NCI-H2227 (cell line): ENCODE measurements around the gene FBN2.
"Not testable (repeated sequence)": the region's sequence is repeated elsewhere in the genome, so short reads cannot be mapped to it uniquely, and the experiment has no call there.

Source experiments
- DNase-seq: peaks from one replicate; lab custom pipeline; 2025; ENCODE audit not compliant: unreplicated experiment; lab: John Stamatoyannopoulos, UW

Gene FBN2

DNA sequence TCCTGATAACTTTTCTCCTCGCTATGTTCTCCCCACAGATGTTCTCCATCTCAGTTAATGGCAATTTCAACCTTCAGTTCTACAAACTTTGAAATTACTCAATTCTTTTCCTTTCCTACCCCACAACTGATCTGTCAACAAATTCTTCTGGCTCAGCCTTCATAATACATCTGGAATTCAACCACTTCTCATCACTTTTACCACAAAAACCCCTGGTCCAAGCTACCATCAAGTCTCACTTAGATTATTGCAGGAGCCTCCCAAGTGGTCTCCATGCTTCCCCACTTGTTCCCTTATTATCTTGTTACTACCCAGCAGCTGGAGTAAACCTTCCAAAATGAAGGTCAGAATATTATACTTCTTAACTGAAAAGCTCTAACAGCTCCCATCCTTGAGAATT, 110.1 kb downstream of the FBN2 start:
- no peak for DNase-seq

DNA sequence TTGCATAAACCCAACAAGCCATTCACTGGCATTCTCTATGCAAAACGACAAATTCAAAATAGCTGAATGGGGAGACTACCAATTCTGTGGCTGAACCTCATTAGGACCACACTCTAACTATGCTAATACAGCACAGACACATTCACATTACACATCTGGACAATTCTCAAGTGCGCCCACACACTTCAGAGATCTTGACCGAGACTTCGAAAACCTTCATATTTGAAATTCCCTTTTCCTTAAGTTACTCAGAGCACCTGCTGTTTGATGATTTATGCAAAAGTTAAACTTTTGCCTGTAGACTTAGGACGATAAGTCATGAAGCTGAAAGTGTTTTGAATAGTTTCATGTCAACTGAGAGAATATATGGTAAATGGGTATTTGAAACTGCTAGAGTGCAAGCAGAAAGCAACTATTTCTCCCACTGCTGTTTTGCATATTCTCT, 111.9 kb downstream of the FBN2 start:
- no peak for DNase-seq

DNA sequence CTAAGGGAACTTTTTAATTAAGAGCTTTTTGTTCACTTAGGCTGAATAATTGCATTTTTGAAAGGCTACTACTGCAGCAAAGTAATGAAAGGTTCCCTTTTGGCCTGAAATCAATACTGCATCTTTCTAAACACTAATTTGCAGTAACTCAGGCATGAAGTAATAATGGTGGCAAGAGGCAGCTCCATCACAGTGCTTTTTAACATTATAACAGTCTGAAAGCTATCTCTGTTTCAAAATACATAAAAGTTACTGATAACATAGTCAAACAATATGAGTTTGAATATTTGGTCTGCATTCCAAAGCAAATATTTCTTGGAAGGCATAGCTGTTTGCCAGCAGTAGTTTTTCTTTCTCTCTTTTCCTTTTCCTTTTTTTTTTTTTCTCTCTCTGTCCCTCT, 113.4 kb downstream of the FBN2 start:
- DNase-seq, result no peak

DNA sequence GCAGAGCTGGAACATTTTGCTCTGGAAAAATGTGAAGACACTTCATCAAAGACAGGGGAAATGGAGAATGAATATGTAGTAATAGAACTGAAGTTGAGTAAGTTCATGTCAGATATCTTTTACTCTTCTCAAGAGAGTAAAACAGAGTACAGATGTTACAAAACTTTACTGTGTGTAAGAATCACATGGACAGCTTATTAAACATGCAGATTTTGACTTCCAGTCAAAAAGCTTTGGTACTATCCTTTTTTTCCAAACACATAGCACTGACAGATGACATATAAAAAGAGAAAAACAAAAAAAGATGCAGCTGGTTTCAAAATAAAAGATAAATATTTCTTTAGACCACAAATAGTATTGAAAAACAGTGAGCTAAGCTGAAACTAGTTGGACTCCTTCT, 115.4 kb downstream of the FBN2 start:
- no peak for DNase-seq

DNA sequence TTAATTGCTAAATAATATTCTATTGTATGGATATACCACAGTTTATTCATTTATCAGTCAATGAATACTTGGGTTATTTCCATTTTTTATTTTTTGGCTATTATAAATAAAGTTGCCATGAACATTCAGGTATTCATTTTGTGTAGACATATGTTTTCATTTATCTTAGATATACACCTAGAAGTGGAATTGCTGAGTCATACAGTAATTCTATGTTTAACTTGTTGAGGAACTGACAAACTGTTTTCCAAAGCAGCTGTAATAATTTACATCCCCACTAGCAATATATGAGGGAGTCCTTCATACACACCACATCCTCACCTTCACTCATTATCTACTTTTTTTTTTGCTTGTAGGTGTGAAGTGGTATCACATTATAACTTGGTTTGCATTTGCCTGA, 123.6 kb downstream of the FBN2 start:
- no peak for DNase-seq

DNA sequence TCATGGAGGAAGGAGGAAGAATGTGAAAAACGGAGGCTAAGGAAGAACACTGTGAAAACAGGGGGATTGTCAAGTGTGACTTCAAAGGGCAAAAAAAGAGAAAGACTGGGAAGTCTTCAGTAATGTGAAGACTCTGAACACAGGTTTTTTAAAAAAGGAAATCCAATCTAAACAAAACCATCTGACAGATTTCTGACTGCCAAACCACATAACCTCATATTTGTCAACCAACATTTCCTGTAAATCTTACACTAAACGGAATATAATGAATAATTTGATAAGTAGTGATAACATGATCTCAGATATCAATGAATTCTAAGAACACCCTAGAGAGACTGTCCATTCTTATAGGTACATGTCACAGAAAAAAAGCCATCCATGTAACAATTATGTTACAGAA, 124.7 kb downstream of the FBN2 start:
- no peak for DNase-seq

DNA sequence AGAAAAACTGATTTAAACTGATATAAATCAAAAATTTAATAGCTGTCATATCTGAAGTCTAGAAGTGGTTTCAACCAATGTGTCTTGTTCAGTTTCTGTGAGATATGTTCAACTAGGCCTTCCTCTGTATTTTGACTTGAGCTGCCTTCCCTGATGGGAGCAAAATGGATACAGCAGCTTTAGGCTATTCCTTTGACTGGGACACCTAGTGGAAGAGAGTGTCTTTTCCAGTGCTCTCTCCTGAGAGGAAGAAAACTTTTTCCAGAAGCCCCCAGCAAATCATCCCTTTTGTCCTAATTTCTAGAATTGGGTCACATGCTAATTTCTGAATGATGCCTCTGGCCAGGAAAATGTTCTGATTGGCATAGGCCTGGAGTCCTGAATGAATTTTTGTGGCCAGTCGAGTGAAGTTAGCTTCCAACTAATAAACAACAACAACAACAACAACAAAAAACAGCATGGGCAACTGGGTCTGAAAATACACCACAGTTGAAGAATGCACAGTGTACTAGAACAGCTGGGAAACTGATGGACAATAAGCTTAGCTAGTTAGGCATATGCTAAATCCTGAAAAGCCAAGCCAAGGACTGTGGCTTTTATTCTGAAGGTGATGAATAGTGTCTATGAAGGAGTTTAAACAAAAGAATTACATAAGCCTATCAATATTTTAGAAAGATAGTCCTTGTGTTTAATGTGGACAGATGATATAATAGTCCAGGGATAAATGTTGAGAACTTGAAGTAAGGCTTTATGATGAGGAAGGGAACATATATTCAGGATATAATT, 125.7 kb downstream of the FBN2 start:
- no peak for DNase-seq

DNA sequence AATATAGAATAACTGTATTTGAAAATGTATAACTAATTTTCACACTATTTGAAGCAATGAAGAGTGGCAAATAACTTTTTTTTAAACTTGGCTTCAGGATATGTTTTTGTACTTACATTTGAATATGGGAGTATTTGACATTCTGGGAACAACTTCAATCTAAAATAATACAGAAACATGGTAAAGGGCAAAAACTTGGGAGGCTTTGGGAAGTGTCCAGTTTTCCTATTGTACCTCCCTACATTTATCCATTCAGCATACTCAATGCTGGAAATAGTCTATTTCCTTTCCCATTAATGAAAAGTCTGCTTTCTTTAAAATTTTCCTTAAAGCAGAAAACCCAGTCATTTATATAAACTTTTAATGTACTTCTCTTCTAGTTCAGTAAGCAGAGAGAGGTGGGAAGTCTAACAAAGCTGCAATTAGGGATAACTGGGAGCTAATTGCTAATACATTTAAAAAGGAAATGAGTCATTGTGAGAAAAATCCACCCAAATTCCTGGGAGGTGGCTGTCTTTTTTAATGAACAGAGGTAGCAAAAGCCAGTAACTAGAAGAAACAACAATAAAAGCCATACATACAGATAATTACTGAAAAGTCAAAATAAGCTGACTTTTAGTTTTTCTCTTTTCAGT, 128.8 kb downstream of the FBN2 start:
- DNase-seq, result no peak

DNA sequence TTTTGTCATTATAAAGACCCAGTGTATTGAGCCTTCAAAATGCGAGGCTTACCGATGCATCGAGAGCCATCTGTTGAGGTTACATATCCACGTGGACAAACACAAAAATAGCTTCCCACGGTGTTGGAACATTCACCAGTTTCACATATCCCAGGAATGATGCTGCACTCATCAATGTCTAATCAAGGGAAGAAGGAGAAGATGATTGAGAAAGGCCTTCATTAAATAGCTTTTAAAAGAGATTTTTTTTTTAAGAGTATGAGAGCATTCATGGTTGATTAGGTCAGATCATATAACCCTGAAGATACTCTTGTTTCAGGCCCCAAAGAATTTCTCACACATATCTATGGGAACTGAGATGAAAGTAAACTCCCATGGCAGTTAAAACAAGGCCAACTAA, 129.4 kb downstream of the FBN2 start:
- no peak for DNase-seq

DNA sequence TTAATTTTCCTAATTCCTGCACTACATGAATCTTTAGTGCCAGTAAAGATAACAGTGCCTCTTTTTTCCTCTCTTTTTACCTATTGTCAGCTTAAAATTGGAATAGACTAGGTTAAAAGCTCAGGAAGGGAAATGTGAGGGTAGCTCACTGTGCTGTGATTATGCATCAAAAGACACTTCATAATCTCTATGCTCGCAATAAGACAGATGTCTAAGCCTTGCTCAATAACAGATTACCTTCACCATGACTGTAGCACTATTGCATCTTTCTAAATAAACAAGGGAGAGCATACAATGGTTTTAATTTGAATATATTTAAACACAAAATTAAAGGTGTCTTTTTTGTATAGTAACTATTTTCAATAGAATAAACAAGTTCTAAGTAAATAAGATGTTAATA, 130.1 kb downstream of the FBN2 start:
- DNase-seq, result no peak

DNA sequence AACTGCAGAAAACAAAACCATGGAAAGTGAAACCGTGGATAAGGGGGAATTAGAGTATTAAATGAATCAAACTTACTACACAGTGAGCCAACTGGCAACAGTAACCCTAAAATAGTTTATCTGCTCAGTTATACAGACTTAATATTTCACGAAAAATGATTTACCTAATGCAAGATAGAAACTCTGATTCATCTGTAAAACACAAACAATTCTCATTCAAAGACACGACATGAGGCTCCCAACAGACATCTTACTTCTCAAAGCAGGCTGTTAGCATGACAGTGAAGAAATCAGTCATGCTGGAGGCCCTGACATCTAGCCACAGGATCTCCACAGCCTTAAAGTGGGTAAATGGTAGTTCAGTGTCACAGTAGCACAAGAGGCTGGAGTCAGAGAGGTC, 131.2 kb downstream of the FBN2 start:
- DNase-seq, result no peak

DNA sequence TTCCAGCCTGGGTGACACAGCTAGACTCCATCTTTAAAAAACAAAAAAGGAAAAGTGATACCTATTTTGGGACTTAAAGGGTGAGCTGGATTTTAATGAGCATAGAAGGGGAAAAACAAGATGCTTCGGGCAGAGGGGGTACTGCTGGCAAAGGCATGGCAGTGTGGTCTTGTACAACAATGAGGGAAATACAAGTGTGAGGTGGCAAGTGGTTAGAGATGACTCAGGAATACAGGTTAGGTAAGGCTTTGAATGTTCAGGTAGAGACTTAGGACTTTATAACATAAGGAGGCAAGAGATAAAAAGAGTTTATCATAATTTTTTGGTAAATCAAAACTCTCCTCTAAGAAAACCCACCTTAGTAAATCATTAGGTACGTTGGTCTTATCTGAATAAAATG, 132.9 kb downstream of the FBN2 start:
- DNase-seq, result no peak

DNA sequence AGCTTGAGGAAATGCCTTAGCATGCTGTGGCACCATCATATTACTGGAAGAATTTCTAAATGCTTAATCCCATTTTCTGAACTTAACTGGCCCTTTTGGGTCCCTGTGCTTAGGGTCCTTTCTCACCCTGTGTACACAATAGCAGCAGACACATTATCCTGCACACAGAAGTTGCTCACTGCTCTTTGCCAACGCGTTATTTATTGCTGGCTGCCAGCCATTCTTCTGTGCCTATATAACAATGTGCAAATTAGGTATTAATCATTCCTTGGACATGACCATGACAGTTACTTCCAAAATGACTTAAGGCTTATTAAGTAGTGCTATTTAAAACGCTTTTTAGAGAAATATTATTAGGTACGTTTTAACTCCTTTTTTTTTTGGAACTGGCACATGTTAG, 134.7 kb downstream of the FBN2 start:
- no peak for DNase-seq

DNA sequence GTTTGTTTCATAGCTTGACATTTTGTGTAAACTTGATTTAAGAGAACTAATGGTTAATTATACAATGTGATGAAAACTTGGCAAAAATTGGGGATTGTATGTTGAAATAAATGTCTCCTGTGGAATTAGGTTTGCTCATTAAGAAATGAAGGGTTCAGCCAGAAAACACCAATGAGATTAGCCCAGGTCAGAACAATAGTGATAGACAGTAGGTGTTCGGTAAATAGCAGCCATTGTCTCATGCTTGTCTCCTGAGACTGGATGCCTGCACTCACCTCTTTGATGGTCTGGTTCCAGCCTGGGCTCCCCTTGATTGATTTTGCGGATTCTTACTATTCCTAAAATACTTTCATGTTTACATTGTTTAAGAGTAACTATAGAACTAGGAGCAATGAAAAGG, 135.5 kb downstream of the FBN2 start:
- DNase-seq, result no peak

DNA sequence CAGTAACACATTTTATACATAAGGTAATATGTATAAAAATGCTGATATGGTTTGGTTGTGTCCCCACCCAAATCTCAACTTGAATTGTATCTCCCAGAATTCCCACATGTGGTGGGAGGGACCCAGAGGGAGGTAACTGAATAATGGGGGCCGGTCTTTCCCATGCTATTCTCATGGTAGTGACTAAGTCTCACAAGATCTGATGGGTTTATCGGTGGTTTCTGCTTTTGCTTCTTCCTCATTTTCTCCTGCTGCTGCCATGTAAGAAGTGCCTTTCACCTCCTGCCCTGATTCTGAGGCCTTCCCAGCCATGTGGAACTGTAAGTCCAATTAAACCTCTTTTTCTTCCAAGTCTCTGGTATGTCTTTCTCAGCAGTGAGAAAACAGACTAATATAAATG, 137.3 kb downstream of the FBN2 start:
- DNase-seq, result not testable (repeated sequence)

DNA sequence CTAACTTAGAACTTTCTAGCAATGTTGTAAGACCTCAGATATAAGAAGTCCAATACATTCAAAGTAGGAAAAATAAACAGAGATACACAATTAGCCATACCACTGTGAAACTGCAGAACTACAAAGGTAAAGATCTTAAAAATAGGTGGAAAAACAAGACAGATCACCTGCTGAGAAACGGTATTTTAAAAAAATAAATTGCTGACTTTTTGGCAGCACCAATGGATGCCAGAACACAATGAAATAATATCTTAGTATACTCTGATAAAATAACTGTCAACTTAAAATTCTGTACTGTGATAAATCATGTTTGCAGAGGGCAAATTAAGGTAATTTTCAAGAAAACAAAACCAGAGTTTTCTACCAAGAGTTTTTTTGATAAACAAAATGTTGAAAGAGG, 138.9 kb downstream of the FBN2 start:
- DNase-seq, result no peak

DNA sequence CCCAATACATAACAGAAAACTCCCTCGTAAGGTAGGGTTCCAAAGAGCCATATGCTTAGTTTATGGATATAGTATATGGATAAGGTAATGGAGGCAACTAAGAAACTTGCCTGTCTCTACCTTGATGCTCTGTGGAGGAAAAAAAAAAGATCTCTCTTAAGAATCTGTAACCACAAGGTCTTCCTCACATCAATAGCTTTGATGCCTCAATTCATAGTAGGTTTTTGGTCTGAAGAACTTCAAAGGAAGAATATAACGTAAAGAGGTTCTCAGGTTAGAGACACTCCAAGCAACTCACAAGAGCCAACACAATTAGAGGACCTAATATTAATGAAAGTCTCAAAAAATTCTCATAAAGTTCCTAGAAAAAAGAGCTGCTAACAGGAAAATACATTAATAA, 140.2 kb downstream of the FBN2 start:
- DNase-seq, result no peak

DNA sequence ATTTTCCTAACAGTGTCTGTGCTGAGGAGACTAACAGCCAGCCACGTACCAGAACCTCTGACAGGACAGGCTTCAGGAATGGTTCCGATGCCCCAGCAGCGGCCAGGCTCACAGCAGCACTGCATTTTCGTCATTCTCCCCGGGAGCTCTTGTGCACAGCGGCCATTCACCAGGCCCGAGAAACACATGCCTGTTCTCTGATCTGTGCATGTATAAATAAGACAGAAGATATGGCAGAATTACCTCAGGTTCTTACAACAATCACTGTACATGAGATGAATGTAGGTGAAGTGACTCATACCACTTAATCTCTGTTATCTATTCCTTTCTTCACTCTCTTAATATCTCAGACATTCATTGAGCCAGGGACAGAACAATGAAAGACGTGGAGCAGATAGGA, 143.0 kb downstream of the FBN2 start:
- DNase-seq, result no peak

DNA sequence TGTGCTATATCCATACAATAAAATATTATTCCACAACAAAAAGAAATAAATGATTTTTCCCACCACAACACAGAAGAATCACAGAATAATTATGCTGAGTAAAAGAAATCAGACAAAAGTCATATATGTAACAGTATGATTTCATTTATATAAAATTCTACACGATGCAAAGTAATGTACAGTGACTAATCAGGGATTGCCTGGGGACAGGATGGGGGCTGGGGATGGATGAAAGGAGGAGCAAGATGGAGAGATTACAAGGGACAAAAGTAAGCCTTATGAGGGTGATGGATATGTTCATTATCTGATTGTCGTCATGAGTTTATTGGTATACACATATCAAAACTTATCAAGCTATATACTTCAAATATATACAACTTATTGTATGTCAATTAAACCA, 154.0 kb downstream of the FBN2 start:
- no peak for DNase-seq

DNA sequence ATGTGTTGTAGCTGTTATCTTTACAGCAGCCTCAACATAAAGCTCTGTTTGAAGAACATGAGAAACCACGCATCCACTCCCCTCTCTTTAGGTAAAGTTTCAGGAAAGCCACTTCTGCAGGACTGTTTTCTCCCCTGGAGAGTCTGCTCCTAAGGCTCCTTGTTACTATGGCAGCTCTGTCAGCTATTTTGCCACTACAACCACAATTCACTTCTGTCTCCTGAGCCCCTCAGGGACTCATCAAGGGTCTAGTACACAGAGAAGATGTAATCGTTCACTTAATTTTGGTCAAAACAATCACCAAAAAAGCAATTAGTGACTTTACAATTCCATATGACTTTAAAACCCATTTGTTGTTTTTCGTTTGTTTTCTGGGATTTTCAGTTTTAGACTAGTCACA, 157.7 kb downstream of the FBN2 start:
- DNase-seq, result no peak

DNA sequence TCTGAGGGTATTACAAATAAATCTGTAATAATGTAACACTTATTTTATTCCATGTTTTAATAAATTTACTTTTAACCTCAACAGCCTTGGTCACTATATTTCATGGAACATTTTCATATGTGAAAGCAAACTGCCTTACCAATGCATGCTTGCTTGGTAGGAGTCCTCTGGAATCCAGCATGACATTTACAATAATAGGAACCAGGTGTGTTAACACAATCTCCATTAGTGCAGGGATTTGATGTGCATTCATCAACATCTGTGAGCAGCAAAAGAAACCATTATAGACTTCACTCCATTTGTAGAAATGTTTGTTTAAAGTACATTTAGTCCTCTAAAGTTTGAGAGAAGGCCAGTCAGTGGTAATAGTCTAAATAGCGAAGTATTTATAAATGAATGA, 159.4 kb downstream of the FBN2 start:
- no peak for DNase-seq

DNA sequence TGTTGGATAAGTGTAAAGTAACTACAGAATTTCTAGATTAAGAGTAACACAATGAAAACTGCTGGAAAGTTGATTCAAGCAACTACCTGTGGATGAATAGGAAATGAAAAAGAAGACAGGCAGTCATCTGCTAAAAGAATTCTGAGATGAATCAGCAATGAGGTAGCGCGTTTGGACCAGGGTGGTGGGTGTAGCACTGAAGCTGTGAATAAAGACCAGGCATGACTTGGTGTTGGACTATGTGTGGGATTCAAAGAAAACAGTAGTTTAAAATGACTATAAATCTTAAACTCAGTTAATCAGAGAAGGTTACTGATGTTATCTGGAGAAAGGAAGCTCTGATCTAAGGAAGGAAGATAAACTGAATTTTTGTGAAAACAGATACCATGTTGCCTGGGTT, 159.8 kb downstream of the FBN2 start:
- no peak for DNase-seq

DNA sequence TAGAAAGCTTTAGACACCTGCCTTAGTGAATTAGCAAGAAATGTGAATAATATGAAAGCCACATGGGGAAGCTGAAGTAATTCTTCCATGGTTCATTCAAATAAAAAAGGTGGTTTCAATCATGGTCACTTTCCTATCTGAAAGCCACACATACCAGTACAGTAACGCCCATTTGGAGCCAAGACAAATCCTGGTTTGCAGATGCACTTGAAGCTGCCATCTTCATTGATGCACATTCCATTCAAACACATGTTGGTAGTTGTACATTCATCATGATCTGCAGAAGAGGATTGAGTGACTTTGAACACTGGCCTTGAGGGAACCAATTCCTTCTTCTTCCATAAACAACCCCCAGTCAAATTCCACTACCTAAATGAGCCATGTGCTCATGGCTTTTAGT, 161.5 kb downstream of the FBN2 start:
- DNase-seq, result no peak
